MCF 10A (cell line): ENCODE measurements around the gene BSG. TPM values are rescaled to one million over a fixed set of nuclear protein-coding genes. Genes with fewer than 3 reads are reported as not detected.
"Not testable (repeated sequence)": the region's sequence is repeated elsewhere in the genome, so short reads cannot be mapped to it uniquely, and the experiment has no call there.

ENCODE experiments used
- BruUV-seq: library from RNA; stranded (reverse); fragments of 400-500 nt; replicated peaks from 2 replicates; lab custom pipeline; 2021; lab: Mats Ljungman, UMichigan
- CTCF ChIA-PET: fragments of 300-600 bp; sonication (Branson Sonifier 250); formaldehyde crosslinking; extraction: SDS; loops from one replicate; lab custom pipeline; 2021; ENCODE audit warnings: antibody characterized with exemption, inconsistent platforms; lab: Yijun Ruan, JAX
- POLR2A ChIA-PET: fragments of 300-600, 350-650 bp; sonication (Branson Sonifier 250); formaldehyde crosslinking; extraction: SDS; loops from one replicate; lab custom pipeline; 2020; ENCODE audit warnings: antibody characterized with exemption, inconsistent platforms; lab: Yijun Ruan, JAX
- DNase-seq: peaks from one replicate; pipeline ENCODE4 v3.0.0-alpha.2; 2018; ENCODE audit not compliant: unreplicated experiment
- H3K27ac Mint-ChIP-seq: one replicate; pipeline ENCODE4 v1.8.0; 2022; ENCODE audit warnings: mild to moderate bottlenecking, low read depth, mixed read lengths; ENCODE audit not compliant: unreplicated experiment
- H3K27me3 Mint-ChIP-seq: one replicate; pipeline ENCODE4 v1.8.0; 2022; ENCODE audit warnings: mixed read lengths; ENCODE audit not compliant: insufficient read depth, unreplicated experiment
- H3K36me3 Mint-ChIP-seq: one replicate; pipeline ENCODE4 v1.8.0; 2022; ENCODE audit warnings: mild to moderate bottlenecking, moderate library complexity, mixed read lengths; ENCODE audit not compliant: insufficient read depth, unreplicated experiment
- H3K4me1 Mint-ChIP-seq: one replicate; pipeline ENCODE4 v1.8.0; 2022; ENCODE audit warnings: mixed read lengths; ENCODE audit not compliant: insufficient read depth, unreplicated experiment
- H3K4me3 Mint-ChIP-seq: one replicate; pipeline ENCODE4 v1.8.0; 2022; ENCODE audit warnings: mild to moderate bottlenecking, moderate library complexity, mixed read lengths; ENCODE audit not compliant: unreplicated experiment
- H3K9me3 Mint-ChIP-seq: one replicate; pipeline ENCODE4 v1.8.0; 2022; ENCODE audit warnings: mixed read lengths; ENCODE audit not compliant: unreplicated experiment
- CTCF ChIP-seq: fragments of 200-600 bp; IDR thresholded peaks from one replicate; pipeline ENCODE4 v1.8.0; 2022; ENCODE audit warnings: antibody characterized with exemption, mild to moderate bottlenecking; ENCODE audit not compliant: unreplicated experiment
- intact Hi-C: fragments of 100-400 bp; cut with micrococcal nuclease; formaldehyde crosslinking; loops from 2 replicates; pipeline ENCODE4 v1.14.1; 2022
- total RNA-seq: library from RNA; stranded (reverse); gene quantifications from 2 replicates; pipeline ENCODE4 v1.2.3, GENCODE V29; 2022

Gene BSG
- total RNA-seq, 1 experiment from 2014 or later, result 557 TPM

GRCh38 chr19:597406-598315 lies 25.3 kb downstream of the BSG start:
- no peaks in the 10 kb centered on the region for H3K36me3 Mint-ChIP-seq
- no TSS peak for BruUV-seq
- TF ChIP-seq CTCF, result no peak
- ChIA-PET POLR2A (no interaction called here), CTCF (no interaction called here)
- no peak overlapping the region for H3K4me3 Mint-ChIP-seq
- intact Hi-C loops, result no loop called here
- DNase-seq, result no peak
- H3K27ac Mint-ChIP-seq, result no peak overlapping the region
- no peaks in the 10 kb centered on the region for H3K27me3 Mint-ChIP-seq
- H3K4me1 Mint-ChIP-seq, result no peaks in the 10 kb centered on the region
- H3K9me3 Mint-ChIP-seq, result no peaks in the 10 kb centered on the region

GRCh38 chr19:601310-601709 lies 28.9 kb downstream of the BSG start:
- DNase-seq, result no peak
- no peak overlapping the region for H3K4me3 Mint-ChIP-seq
- no peaks in the 10 kb centered on the region for H3K27me3 Mint-ChIP-seq
- H3K9me3 Mint-ChIP-seq, result no peaks in the 10 kb centered on the region
- intact Hi-C loops, result no loop called here
- no peak for TF ChIP-seq CTCF
- POLR2A ChIA-PET, result interaction anchor here (0.7 kb wide), 1 partner anchor 22 kb away, joined by 3 read pairs; no protein-coding TSS in a partner anchor
- no peak overlapping the region for H3K27ac Mint-ChIP-seq
- CTCF ChIA-PET, result no interaction called here
- no peaks in the 10 kb centered on the region for H3K36me3 Mint-ChIP-seq
- no peaks in the 10 kb centered on the region for H3K4me1 Mint-ChIP-seq
- BruUV-seq, result no TSS peak

- no peak for DNase-seq
- Mint-ChIP-seq H3K4me3 (no peak overlapping the region), H3K4me1 (no peaks in the 10 kb centered on the region), H3K27ac (no peak overlapping the region), H3K27me3 (no peaks in the 10 kb centered on the region), H3K9me3 (no peaks in the 10 kb centered on the region), H3K36me3 (no peaks in the 10 kb centered on the region)
- POLR2A ChIA-PET, result no interaction called here
- CTCF ChIA-PET, result no interaction called here
- BruUV-seq, result no TSS peak
- no peak for TF ChIP-seq CTCF
- intact Hi-C loops, result no loop called here
Observed at GRCh38 chr19:601790-602189, 29.4 kb downstream of the BSG start.

- POLR2A ChIA-PET, result no interaction called here
- no peaks in the 10 kb centered on the region for H3K9me3 Mint-ChIP-seq
- H3K4me1 Mint-ChIP-seq, result no peaks in the 10 kb centered on the region
- H3K36me3 Mint-ChIP-seq, result no peaks in the 10 kb centered on the region
- H3K4me3 Mint-ChIP-seq, result no peak overlapping the region
- TF ChIP-seq CTCF, result no peak
- intact Hi-C loops, result no loop called here
- CTCF ChIA-PET, result no interaction called here
- no peaks in the 10 kb centered on the region for H3K27me3 Mint-ChIP-seq
- no peak overlapping the region for H3K27ac Mint-ChIP-seq
- no TSS peak for BruUV-seq
- DNase-seq, result no peak
Observed at GRCh38 chr19:602391-603301, 30.2 kb downstream of the BSG start.

GRCh38 chr19:603302-603639 lies 30.9 kb downstream of the BSG start:
- H3K4me1 Mint-ChIP-seq, H3K27me3 Mint-ChIP-seq, intact Hi-C loops, H3K4me3 Mint-ChIP-seq, H3K9me3 Mint-ChIP-seq, H3K27ac Mint-ChIP-seq, H3K36me3 Mint-ChIP-seq, CTCF ChIA-PET, BruUV-seq, DNase-seq, POLR2A ChIA-PET: not testable (repeated sequence)

- H3K27me3 Mint-ChIP-seq, BruUV-seq, intact Hi-C loops, CTCF ChIA-PET, H3K4me3 Mint-ChIP-seq, H3K36me3 Mint-ChIP-seq, DNase-seq, H3K9me3 Mint-ChIP-seq, H3K27ac Mint-ChIP-seq, H3K4me1 Mint-ChIP-seq, POLR2A ChIA-PET: not testable (repeated sequence)
Observed at GRCh38 chr19:603779-604178, 31.4 kb downstream of the BSG start.
